Amniotic stem cell (primary cell): ENCODE results near the gene POLR2C.

Source experiments
- DNase-seq: peaks from one replicate; lab custom pipeline; 2025; lab: John Stamatoyannopoulos, UW

The POLR2C gene

DNA sequence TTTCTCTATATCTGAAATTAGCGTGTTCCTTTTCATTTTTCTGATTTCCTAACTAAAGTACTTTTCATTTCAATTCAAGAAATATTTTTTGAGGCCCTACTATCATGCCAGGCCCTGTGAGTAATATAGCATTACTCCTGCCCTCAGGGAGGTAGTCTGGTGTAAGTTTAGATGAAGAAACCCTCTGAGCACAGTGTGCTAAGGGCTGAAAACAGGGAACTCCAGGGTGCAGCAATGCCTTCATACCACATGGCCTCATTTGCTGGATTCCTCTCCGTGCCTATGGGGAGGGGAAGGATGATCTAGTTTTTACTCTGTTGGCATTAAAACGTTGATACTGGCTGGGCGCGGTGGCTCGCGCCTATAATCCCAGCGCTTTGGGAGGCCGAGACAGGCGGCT, 10.5 kb upstream of the POLR2C start:
- DNase-seq: no peak

DNA sequence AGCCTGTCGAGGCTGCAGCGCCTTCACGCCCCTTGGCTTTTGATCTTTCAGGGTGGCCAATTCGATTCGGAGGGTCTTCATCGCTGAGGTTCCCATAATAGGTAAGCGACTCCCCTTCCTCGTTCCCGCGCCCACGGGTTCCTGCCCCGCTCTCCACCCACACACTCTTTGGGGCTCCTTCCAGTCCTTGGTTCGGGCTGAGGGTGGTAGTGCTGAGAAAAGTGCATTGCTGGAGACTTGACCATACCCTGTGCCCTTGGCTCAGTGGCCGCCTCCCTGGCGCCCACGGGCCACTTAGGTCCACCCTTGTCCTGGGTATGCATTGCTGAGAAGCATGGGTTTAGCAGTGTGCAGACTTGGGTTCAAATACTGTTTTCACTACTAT, 491 bp downstream of the POLR2C start:
- no peak for DNase-seq

DNA sequence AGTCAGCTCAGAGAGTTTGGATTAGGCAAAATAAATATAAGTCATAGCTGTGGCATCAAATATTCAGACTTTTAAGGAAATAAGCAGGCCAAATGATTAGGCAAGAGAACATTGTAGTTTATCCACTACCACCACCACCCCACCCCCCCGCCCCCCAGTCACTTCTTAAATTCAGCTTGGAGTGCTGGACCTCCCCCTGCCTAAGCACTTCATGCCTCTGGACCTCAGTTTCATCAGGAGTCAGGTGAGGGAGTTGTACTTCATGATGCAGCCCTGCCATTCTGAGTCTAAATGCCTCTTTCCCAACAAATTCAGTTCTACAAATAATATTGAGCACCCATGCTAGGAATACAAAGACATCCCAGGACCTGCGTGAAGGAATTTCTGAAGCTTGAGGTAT, 2.0 kb downstream of the POLR2C start:
- no peak for DNase-seq

DNA sequence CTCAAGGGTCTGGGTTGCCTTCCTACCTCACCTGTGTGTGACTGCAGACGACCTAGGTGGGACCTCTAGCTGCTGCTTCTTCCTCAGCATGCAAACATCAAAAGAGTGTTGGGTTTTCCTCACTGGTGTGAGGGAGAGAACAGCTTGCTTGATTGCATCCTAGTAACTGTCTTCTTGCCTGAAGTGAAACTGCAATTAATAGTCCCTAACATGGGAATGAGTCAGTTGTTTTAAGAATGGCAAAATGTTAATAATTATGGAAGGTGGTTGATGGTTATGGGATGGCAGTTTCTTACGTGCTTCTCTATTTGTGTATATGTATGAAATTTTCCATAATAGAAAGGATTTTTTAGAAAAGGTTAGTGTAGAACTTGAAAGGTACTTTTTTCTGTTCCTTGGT, 5.9 kb downstream of the POLR2C start:
- DNase-seq: no peak

DNA sequence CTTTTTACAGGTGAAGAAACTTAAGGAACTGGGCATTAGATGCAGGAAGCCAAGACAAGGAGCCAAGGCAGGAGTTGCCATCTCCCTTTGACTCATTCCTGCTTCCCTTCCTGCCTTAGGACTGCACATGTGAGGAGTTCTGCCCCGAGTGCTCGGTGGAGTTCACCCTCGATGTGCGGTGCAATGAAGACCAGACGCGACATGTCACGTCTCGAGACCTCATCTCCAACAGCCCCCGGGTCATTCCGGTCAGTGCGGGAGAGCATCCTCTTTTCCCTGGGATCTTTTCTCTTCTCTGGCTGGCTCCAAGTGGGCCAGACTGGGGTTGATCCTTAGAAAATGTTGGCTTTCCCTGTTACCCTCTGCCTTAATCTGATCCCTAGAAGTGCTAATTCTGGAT, 6.6 kb downstream of the POLR2C start:
- no peak for DNase-seq

DNA sequence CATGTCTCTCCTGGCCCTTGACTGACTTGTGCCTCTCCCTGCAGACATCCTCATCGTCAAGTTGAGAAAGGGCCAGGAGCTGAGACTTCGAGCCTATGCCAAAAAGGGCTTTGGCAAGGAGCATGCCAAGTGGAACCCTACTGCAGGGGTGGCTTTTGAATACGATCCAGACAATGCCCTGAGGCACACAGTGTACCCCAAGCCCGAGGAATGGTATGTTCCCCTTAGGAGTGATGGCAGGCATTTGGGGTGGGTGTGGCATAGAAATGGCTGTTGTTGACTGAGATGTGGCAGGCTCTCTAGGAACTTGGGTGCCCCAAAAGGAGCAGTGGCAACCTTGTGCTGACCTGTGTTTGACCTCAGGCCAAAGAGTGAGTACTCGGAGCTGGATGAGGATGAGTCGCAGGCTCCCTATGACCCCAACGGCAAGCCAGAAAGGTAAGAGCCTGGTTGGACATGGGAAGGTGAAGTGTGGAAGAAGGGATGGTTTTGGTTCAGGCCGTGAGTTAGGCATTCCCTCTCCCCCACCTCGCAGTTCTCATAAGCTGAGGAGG, 7.5 kb downstream of the POLR2C start:
- no peak for DNase-seq

DNA sequence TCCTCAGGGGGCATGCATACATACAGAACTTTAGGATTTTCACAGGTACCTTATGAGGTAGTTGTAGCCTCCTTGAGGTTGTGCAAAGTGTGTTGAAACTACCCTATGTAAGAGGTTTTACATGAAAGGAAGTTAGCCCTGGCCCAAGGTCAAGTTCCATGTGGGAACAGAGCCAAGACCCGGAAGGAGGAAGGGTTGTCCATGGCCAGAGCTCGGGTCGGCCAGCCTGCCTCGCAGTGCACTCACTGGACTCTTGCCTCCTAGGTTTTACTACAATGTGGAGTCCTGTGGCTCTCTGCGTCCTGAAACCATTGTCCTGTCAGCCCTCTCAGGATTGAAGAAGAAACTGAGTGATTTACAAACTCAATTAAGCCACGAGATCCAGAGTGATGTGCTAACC, 8.2 kb downstream of the POLR2C start:
- DNase-seq: no peak

DNA sequence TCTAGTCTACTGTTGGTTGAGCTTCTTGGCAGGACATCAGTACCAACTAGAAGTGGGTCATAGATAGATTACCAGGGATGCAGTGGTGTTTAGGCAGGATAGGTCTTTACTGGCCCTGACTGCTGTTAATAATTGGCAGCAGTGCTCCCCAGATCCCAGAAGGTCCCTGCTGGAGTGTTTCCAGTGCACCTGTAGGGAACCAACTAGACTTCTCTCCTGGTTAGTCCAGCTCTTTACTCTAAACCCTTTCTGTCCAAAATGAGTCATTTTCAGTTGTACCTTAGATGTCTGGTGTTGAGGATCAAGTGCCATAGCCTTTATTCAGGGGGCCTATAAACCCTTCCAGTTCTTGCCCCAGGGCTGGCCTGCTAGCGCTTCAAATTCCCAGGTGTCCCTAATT, 8.7 kb downstream of the POLR2C start:
- no peak for DNase-seq

DNA sequence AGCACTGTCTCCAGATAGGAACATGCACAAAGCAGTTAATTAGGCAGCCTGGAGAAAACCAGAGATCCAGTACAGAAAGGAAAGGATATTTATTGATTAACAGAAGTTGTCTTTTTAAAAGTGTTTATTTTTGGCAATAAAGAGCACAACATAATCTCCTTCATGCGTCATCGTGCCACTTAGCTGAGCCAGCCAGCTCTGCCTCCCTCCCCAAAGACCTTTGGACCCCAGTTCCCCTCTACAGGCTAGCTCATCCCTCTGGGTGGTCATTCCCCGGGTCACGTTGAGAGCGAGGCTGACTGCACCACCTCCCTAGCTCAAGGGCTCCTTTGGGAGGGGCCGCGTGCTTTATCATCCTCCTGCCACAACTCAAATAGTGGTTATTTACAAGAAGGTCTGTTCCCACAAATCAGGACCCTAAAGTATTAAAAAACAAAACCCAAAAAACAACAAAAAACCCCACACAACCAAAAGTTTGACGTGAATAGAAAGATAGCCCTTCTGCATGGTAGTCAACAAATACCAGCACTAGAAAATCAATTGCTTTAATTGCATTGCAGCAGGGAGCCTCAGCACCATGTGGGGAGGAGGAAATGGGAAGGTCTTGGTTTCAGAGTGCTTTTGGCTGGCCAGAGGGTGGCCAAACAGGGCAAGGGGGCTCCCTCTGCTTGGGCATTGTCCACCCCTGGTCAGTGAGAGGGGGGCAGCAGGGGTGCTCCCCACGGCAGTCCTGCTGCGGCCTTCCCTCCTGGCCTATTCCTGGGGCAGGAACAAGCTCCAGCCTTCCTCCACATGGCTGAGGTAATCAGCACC, 9.6 kb downstream of the POLR2C start:
- DNase-seq: no peak

DNA sequence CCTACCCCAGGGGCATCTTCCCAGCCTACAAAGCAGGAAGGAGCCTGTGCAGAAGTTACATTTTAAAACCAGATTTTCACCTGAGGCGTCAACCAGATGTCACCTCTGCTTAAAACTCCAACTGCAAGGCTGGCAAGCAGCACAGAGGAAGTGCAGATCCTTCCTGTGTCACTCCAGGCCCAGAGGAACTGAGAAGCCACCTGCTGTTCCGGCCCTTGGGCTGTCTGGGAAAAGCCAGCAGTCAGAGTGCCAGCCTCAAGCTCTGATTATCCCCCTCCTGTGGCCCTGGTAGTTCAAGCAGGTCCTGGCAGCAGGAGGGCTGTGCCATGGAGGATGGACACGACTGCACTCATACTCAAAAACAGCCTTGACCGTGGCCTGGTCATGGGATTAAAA, 10.2 kb downstream of the POLR2C start:
- no peak for DNase-seq

DNA sequence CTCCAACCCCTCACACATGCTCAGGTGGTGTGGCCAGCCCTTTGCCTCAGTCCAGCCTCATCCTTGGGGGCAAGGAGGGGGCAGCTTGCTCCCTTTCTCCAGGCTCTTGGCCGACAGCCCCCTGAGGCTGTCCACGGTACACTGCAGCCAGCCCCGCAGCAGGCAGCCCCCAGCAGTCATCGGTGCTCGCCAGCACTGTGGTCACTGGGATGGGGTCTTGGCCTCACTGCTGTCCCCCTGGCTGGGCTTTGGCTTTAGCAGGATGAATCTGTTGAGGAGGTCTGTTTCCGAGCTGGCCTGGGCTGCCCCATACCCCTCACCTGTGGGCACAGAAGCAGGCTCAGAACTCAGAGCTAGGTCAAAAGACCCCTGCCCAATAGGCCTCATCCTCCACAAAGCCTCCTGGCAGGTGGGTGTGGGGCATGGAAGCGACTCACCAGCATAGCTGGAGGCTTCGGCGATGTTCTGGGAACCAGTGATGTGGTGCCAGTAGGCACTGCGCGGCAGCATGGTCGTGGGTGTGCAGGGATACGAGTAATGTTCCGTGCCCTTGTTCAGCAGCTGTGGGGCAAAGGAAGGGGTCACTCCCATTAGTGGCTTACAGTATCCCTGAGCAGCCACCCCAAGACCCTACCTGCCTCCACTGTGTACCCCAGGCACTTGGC, 10.8 kb downstream of the POLR2C start:
- DNase-seq: no peak

DNA sequence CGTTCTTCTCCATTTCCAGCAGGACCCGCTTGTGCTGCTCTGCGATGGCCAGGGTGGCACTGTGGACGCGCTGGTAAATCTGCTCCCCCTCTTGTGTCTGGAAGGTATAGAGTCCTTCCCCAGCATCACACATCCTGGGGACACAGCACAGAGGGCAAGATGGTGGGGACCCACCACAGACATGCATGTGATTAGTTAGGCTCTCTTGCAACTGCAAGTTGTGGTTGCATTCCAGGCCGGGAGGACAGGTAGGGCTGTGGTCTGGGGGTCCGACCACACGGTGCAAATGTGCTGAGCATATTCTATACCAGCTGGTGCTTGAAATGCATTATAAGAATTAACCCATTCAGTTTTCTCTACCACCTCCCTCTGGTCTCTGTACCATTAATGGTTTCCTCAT, 11.4 kb downstream of the POLR2C start:
- no peak for DNase-seq

DNA sequence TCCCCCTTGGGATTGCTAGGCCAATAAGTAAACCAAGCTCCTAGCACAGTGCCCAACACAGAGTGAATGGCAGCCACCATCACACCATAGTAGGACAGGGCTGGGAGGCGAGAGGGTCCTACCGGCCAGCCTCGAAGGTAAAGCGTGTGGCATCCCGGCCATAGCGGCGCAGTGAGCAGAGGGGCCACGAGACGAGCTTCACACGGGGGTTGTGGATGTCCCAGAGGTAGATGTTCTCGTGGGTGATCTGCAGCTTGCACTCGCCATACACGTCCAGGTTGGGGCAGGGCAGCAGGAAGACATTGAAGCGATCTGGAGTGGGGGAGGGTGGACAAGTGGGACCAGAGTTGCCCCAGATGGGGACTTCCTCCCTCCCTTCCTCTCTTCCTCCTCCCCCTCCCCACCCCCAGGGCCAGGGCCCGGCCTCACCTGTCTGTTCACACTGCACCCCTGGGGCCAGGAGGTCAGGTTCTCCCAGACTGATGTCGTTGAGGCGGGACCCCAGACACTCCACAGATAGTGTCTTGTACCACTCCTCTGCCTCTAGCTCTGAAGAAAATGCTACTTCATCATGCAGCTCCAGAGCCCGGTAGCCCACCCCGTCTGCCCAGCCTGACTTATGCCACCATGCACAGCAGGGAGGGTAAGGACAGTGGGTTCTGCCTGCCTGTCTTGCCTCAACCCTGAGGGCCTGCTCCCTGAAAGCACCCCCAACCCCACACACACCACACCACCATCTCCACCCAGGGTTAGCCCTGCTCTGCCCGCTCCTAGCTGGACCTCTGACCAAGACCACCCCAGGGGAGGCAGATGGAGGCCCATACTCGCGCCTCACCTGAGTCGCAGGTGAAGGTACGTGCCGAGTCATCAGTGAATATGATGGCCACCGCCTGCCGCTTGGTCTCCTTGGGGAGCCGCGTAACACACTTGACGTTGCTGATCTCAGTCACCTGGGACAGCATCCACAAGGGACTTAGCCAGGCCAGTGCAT, 12.5 kb downstream of the POLR2C start:
- no peak for DNase-seq

DNA sequence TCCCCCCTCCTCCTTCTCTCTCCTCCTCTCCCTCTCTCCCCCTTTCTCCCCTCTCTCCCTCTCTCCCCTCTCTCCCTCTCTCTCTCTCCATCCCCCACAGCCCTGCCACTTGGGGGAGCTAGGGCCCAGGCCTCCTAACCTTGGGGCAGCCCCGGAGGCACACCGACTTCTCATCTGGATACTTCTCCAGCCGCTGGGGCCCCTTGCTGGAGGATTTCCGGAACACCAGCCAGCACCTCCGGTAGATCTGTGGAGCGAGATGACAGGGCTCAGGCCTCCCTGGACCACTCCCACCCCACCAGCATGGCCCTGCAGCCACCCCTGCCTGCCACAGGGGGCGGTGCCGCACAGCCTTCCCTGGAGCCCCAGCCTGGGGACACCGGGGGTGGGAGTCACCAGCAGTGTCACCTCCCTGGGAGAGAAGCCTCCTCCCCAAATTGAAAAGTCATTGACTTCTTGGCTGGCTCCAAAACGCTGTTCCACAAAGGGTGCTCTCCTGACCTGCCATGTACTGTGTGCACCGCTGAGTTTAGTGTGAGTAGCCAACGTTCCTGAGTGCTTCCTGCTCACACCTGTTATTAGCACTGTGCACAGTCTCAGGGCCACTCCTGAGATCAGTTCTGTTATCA, 13.3 kb downstream of the POLR2C start:
- no peak for DNase-seq

DNA sequence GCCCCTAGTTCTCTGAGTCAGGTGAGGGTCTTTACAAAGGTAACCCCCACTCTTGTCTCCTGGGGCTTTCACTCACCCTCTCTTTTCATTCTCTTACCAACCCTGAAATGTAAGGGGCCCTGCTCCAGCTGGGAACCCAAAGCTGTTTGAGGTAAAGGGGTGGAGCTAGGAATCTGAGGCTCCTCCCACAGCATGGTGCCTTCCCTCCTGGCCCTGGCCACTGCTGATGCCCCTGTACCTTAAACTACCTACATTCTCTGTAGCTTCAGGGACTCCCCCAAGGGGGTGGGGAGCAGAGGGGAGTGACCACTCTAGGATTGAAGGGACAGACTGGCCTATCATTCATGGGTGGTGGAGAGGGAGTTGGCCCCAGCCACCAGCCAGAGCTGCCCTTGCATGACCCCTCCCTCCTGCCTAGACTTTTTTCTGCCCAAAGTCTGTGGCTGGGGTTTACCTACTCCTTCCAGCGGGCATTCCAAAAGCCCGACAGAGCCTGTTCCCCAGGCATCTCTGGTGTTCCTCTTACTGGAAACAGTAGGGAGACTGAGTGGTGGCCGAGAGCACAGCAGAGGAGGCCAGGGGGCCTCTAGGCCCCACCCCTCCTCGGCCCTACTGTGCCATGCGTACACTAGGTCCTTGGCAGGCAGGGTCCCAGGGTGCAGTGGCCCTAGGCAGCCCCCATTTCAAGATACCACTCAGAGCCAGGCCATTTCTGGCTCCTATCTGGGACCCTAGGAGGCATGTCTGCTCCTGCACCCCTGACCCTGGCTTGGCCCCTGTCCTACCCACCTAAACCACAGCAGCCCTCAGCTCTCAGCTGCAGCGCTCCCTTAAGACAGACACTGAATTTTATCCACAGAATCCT, 14.3 kb downstream of the POLR2C start:
- no peak for DNase-seq

DNA sequence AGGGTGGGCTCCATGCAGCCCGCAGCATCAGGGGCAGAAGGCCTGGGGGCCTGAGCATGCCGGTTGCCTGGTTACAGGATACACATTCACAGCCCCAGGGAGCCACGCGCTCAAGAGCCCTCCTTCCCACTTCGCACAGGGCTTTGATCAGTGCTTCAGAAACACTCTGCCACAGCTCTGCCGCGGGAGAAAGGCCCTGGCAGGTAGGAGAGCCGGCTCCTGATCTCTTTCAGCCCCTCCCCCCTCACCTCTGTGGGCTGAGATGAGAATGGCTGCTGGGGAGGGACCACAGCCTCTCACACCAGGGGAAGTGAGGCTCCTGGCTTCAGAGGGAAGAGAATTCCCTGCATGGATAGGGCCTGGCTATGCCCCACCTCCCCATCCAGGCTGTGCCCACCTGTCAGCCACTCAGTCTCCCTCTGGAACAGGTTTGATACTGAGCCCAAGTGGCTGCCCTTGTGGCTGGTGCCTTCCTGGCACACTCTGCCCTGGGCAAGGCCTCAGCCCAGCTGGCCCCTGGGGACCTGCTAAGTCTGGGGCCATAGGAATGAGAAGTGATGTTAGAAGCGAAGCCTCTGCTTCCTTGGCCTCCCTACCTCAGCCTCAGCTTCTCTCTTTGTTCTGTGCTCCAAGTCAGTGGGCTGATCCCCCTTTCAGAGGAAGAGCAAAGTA, 15.2 kb downstream of the POLR2C start:
- no peak for DNase-seq

DNA sequence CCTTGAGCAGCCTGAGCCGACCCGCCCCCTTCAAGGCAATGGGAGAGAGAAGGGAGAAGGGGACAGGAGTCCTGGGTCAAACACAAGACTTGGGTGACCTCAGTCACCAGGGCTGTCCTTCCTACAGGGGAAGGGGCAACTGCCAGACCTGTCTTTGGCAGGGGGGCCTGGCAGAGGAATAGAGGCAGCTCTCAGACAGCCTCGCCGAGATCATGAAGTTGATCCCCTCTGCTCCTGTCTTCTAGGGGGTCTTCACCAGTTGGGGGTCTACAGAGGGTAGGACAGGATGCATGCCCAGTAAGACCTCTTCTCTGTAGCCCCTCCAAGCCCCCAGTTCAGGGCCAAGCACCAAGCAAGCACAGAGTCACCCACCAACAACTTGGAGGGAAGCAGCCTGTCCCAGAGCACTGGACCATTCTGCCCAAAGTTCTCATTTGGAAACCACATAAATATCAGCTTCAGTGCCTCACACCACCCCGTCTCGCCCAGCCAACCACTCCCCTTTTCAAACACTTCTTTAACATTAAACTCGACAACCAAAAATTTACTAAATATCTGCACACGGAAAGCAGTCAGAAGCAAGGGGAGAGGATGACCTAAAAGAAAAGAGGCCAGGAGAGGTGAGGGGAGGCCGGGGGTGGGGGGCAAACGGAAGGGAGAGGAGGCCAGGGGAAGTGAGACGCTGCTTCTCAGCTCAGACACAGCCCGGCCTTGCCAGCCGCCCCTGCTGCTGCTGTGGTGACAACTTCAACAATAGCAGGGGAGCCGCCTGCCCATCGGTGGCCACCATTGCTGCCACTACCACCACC, 16.1 kb downstream of the POLR2C start:
- no peak for DNase-seq

DNA sequence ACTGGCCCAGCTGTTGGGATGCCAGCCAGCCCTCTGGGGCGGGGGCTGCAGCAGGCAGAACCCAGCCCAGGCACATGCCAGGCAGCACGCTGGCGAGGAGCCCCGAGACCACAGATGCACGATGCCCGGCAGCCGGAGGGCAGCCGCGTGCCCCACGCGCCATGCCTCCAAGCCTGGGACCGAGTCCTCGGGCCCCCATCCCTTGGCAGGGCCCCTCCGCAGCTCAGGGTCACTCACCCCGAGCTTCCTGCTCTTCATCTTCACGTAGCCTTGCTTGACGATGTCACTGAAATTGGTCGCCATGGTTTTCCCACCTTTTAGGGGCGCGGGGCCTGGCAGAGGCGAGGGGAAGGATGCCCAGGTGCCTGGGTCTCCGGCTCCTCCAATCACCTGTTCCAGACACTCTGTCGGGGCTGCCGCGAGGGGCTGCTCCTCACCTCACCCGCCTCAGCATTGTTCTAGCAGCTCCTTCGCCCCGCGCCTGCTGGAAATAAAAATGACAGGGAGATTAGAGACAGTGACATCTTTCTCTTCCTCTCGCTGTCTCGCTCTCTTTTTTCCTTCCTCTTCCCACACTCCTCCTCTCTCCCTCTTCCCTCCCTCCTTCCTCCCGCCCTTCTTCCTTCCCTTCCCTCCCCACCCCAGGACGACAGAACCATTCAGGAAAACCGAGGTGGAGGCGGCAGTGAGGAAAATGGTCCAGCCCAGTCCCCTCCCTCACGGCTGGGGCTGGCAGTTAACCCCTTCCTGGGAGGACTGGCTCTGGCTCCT, 16.9 kb downstream of the POLR2C start:
- DNase-seq: no peak
